ENCODE results near the gene OR6A2. TPM values are rescaled to one million over a fixed set of nuclear protein-coding genes. Genes with fewer than 3 reads are reported as not detected.
A peak's percentile ranks its signal among the peaks of the same experiment; 100 is the strongest.

Gene OR6A2
- polyA plus RNA-seq, 4 donors: not detected

DNA sequence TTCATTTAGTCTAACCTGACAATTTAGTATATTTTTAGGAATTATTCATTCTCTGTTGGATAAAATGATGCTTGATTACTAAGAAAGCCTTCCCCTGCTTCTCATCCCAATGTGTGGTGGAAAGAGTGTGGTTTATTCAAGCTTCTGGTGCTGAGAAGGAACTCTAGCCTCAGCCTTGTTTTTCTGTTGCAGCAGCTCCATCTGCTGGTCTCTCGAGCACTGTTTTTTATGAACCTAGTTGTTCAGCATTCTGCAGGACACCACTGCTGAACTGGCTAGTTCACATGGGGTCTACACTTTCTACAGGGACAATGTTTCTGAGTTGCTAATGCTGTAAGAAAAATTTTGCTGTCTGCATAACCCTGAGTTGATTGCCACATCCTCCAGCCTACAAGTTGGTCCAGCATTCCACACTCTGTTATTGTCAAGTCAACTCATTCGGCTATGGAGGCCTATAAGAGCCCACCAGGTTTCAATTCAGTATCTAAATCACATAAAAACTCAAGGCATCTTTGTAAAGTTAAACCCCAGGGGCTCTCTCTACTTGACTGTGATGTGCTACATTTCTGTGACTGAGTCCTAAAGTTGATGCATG lies 42.0 kb downstream of the OR6A2 start:
- DNase-seq (ENCODE audit: low read depth in 4 of 4, low spot score in 3 of 4): peak in 2 of 4 donors; percentile 8 to 45

- DNase-seq (ENCODE audit: low read depth in 4 of 4, low spot score in 3 of 4): no peak
Measured at GRCh38 chr11:6755953-6756347, 43.5 kb downstream of the OR6A2 start.

DNA sequence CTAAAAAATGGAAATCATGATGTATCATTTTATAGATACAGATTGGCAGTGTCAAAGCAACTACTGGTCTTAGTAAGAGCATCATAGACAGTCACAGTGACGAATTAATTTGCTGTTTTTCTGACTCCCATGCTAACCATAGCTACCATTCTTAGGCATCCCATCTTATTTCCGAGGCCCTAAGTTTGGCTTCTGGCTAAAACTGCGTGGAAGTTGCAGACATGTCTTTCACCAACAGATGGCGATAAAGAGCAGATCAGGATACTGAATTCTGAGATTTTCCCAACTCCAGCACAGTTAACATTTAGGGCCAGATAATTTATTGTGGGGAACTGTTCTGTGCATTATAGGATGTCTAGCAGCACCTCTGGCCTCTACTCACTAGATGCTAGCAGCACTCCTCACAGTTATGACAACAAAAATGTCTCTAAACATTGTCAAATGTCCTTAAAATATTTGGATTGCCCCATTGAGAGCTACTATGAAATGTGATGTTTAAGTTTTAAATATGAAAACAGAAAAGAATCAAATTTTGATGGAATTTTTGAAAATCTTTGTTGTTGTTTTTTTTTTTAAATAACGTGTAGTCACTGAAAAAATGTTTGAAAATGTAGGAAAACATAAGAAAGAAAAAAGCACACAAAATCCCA lies 44.1 kb downstream of the OR6A2 start:
- peak in 1 of 4 donors; percentile 24 for DNase-seq (ENCODE audit: low read depth in 4 of 4, low spot score in 3 of 4)

GRCh38 chr11:6747097-6747668 lies 52.3 kb downstream of the OR6A2 start:
- no peak for DNase-seq (ENCODE audit: low read depth in 4 of 4, low spot score in 3 of 4)

- no peak for DNase-seq (ENCODE audit: low read depth in 4 of 4, low spot score in 3 of 4)
Measured at GRCh38 chr11:6746626-6747025, 52.9 kb downstream of the OR6A2 start.

GRCh38 chr11:6746086-6746618 lies 53.3 kb downstream of the OR6A2 start:
- DNase-seq (ENCODE audit: low read depth in 4 of 4, low spot score in 3 of 4): no peak

DNA sequence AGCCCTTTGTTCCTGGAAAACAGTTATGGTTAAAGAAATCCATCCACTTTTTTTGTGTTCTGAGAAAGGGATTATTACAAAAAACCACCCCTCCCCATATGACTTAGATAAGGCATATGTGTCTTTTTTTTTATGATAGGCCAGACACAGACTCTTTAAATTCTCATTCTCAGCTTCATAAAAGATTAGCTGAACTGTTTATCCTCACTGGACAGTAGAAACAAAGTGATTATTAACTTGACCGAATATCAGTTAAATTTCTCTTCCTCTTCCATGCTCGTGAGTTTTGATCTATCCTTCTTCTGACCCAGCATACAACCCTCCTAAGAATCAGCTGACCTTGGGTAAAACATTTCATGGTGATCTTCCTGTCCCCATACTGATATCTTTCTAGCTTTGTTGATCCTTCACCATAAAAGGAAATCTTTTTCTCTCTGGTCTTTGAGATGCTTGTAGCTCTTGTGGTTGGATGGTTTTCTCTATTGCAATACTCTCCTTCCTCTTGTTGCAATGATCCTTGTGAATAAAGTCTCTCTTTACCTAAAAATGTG lies 53.9 kb downstream of the OR6A2 start:
- DNase-seq (ENCODE audit: low read depth in 4 of 4, low spot score in 3 of 4): no peak

GRCh38 chr11:6745018-6745417 lies 54.5 kb downstream of the OR6A2 start:
- no peak for DNase-seq (ENCODE audit: low read depth in 4 of 4, low spot score in 3 of 4)

DNA sequence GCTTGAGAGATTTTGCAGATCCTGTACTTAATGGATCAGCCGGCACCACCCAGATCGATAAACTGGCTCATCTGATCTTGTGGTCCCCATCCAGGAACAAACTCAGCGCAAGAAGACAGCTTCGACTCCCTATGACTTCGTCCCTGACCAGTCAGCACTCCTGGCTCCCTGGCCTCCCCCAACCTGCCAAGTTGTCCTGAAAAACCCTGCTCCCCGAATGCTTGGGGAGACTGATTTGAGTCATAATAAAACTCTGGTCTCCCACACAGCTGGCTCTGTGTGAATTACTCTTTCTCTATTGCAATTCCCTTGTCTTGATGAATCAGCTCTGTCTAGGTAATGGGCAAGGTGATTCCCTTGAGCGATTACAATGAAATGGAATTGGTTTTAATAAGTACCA lies 57.2 kb downstream of the OR6A2 start:
- no peak for DNase-seq (ENCODE audit: low read depth in 4 of 4, low spot score in 3 of 4)

Other genes starting within 250 kb of the OR6A2 start
- 10 to 100 TPM; 19.2 to 24.9 (median 19.9) TPM for gene RRP8, start 196.1 kb downstream of the OR6A2 start, polyA plus RNA-seq (ENCODE audit: insufficient read length in 4 of 4)
- 100 to 1,000 TPM; 141 to 176 (median 151) TPM for gene ILK, start 195.9 kb downstream of the OR6A2 start, polyA plus RNA-seq (ENCODE audit: insufficient read length in 4 of 4)
- gene TAF10, start 187.5 kb downstream of the OR6A2 start, polyA plus RNA-seq (ENCODE audit: insufficient read length in 4 of 4): 10 to 100 TPM; 62.2 to 93.7 (median 80.0) TPM
- gene TPP1, start 180.3 kb downstream of the OR6A2 start, polyA plus RNA-seq (ENCODE audit: insufficient read length in 4 of 4): 100 to 1,000 TPM in 3 of 4 donors, 10 to 100 TPM in 1; 61.8 to 134 (median 110) TPM
- gene DCHS1, start 143.9 kb downstream of the OR6A2 start, polyA plus RNA-seq (ENCODE audit: insufficient read length in 4 of 4): 10 to 100 TPM; 30.3 to 79.9 (median 36.9) TPM
- gene MRPL17, start 116.3 kb downstream of the OR6A2 start, polyA plus RNA-seq (ENCODE audit: insufficient read length in 4 of 4): 10 to 100 TPM; 45.6 to 68.1 (median 64.6) TPM
- under 1 TPM in 3 of 4 donors, not detected in 1; 0.04 to 0.06 (median 0.05) TPM for gene OR2AG2, start 27.7 kb downstream of the OR6A2 start, polyA plus RNA-seq (ENCODE audit: insufficient read length in 4 of 4)
- under 1 TPM in 1 of 4 donors, not detected in 3; 0.06 TPM for gene OR2AG1, start 16.7 kb downstream of the OR6A2 start, polyA plus RNA-seq (ENCODE audit: insufficient read length in 4 of 4)
- not detected for gene OR10A5, start 46.0 kb upstream of the OR6A2 start, polyA plus RNA-seq (ENCODE audit: insufficient read length in 4 of 4)
- gene OR10A2, start 63.4 kb upstream of the OR6A2 start, polyA plus RNA-seq (ENCODE audit: insufficient read length in 4 of 4): under 1 TPM in 2 of 4 donors, not detected in 2; 0.04 to 0.09 TPM
- not detected for gene OR10A4, start 76.9 kb upstream of the OR6A2 start, polyA plus RNA-seq (ENCODE audit: insufficient read length in 4 of 4)
- gene OR2D2, start 92.8 kb upstream of the OR6A2 start, polyA plus RNA-seq (ENCODE audit: insufficient read length in 4 of 4): not detected
- not detected for gene OR2D3, start 121.3 kb upstream of the OR6A2 start, polyA plus RNA-seq (ENCODE audit: insufficient read length in 4 of 4)
- 1 to 10 TPM; 1.6 to 3.8 (median 3.2) TPM for gene ZNF215, start 126.7 kb upstream of the OR6A2 start, polyA plus RNA-seq (ENCODE audit: insufficient read length in 4 of 4)
- 10 to 100 TPM in 3 of 4 donors, 1 to 10 TPM in 1; 7.4 to 14.2 (median 11.4) TPM for gene ZNF214, start 220.7 kb upstream of the OR6A2 start, polyA plus RNA-seq (ENCODE audit: insufficient read length in 4 of 4)
- under 1 TPM; 0.15 to 0.73 (median 0.67) TPM for gene NLRP14, start 220.8 kb upstream of the OR6A2 start, polyA plus RNA-seq (ENCODE audit: insufficient read length in 4 of 4)

Data from left renal pelvis (tissue), 4 donors.